Measurements from ENCODE around the gene OSTM1.
A peak's percentile ranks its signal among the peaks of the same experiment; 100 is the strongest.

Gene OSTM1, protein sequence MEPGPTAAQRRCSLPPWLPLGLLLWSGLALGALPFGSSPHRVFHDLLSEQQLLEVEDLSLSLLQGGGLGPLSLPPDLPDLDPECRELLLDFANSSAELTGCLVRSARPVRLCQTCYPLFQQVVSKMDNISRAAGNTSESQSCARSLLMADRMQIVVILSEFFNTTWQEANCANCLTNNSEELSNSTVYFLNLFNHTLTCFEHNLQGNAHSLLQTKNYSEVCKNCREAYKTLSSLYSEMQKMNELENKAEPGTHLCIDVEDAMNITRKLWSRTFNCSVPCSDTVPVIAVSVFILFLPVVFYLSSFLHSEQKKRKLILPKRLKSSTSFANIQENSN

DNA sequence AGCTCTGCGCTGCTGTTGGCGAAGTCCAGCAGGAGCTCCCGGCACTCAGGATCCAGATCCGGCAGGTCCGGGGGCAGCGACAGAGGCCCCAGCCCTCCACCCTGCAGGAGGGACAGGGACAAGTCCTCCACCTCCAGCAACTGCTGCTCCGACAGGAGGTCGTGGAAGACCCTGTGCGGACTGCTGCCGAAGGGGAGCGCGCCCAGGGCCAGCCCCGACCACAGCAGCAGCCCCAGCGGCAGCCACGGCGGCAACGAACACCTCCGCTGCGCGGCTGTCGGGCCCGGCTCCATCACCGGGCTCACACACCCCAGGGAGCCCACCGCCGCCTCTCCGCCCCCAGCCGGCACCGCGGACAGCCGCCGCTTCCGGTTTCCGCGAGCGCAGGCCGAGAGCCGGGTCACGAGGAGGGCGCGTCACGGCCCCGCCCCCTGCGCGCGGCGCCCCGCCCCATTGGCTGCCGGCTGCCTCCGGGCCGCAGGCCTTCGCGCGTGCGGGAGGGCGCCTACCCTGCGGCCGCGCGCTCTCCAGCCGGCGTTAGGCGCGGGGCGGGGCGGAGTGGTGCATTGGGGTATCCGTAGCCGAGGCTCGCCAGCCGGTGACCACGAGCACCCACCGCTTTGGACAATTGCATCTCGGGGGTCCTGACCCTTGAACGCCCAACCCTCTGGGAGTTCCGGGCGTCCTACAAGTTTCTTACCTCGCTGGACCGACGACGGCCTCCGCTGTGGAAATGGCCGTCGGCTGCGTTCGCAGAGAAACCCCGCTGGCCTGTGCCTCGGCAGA is at the start of gene OSTM1:
TSS of gene OSTM1 (minus strand) at position 383 of the 786 bp plus-strand sequence. CDS start at position 293, 90 bp downstream.
- peak; percentile 56 to 91 for DNase-seq

DNA sequence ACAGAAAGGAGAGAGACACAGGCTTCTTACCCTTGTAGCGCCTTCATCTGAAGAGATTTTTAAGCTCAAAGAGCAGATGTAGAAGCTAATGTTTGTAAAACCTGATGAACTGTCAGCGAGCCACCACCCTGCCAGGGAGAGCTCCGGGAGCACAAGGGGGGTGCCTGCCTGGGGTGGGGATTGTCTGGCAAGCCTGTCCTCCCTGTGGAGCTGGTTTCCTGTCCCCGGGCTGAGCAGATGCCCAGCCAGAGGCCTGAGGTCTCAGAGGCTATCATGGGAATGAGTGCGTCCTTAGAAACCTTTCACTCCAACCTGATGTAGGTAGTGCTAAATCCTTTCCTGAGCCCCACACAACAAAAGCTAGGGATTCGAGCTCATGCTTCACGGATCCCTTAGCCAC is 49.4 kb upstream of the OSTM1 start:
- no peak for DNase-seq

DNA sequence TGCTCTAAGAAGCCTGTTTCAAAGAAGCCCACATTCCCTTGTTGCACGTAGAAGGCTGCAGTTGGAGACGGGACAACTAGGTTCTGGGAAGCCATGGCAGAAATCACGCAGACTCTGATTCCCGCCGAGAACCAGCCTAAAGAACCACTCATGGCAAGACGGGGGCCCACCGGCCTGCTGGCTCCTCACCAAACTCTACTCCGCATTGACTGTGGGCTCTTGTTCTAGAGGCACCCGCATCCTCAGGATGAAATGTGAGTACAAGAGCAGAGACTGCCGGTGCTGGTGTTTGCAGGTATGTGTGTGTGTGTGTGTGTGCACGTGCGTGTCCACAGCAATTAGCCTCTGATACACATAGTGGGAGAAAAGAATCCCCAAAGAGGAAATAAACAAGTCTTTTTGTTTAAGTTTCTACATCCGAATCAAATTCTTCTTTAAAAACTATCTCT is 49.0 kb upstream of the OSTM1 start:
- DNase-seq = no peak

DNA sequence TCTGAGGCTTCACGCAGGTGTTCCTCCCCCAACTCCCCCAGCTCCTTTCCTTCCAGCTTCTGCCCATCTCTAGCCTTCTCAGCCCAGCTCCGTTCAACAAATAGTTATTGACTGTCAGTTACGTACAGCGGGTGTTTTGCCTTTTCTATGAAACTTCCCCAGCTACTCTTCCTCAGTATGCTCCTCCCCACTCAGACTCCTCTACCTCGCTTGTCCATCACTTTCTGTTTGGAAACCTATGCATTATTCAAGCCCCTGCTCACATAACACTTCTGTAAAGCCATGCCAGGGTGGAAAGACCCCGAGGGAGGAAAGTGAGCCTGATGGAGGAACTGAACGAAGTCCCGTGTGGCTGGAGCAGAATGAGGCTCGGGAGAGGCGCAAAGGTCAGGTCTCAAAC is 47.1 kb upstream of the OSTM1 start:
- DNase-seq = no peak

DNA sequence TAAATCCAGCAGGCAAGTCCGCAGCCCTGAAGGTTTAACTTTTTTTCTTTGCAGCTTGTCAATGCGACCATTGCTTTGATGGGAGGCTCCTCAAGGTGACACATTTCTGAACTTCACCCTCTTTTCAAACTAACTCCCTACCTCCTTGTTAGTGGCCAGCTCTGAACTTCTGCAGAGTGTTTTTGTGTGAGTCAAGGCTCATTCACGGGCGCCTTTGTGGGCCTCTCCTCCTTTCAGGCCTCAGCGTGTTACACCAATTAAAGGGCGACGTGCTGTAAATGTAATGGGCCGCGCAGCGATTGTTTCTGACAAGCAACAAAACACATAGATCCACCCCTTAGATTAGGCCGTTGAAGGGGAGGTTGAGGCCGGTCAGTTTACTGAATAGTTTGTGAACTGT is 45.8 kb upstream of the OSTM1 start:
- no peak for DNase-seq

DNA sequence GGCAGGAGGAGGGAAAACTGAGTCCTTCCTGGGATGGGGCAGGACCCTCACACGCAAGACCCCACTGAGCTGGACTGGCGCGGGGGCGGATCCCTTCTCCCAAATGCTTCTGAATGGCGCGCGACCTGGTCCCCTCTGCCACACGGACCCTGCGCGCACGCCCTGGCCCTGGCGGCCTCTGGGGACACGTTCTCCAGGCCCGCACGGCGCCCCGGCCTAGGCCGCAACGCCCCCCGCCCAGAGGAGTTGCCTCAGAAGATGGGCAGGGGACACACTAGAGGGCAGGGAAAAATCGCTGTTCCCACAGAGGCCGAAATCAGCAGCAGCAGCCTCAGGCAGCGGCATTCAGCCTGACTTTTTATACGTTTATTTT is 45.2 kb upstream of the OSTM1 start:
- DNase-seq = no peak

DNA sequence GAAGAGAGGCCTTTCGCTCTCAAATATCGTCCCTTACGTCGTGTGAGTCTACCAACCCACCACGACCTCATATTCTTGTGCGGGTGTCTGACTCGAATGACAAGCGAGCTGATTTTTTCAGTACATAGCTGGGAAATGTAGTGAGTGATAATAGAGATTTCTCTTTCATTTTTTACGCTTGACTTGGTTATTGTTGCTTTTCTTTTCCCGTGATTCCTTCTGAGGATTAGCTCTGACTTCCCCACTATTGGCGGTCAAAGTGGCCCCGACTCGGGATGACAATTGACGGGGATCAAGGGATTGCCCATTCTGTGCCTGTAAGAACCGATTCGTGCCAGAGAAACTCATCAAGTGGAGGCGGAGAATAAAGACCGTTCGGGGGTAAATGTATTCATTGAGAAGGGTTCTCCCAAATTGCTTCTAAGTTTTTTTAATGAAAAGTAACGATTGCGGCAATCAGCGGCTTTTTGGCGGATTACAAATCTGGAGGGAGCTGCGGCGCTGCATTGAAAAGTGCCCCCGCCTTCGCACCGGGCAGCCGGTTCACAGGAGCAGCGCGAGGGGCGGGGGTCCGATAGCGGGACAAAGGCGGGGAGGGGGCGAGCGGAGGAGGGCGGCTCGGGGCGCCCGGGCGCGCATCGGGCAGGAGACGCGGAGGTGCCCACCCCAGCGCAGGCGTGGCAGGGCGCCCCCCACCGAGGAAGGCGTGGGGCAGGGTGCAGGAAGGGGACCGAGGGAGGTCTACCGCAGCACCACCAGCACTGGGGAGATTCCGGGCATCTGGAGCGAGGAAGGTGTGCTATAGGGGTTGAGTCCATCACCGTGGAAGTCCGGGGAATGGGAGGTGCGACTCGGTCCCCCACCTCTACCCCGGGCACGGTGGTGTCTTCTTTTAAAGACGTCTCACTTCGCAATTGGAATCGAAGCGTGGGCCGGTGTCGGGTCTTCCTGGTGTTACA is 44.5 kb upstream of the OSTM1 start:
- no peak for DNase-seq

DNA sequence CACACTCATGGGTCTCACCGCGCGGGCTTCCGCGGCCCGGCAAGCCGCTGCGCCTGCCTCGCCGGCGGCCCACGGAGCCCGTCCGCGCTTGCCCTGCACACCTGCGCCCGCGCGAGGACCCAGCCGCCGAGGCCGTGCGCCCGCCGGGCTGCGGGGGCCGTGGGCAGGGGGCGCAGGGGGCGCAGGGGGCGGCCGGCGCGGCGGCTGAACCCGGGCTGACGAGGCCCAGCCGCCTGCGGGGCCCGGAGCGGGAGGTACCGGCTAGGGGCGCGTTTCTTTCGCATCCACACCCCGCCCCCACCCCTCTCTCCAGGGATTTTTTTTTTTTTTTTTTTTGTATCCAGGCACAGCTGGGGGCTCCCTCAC is 43.8 kb upstream of the OSTM1 start:
- DNase-seq = no peak

DNA sequence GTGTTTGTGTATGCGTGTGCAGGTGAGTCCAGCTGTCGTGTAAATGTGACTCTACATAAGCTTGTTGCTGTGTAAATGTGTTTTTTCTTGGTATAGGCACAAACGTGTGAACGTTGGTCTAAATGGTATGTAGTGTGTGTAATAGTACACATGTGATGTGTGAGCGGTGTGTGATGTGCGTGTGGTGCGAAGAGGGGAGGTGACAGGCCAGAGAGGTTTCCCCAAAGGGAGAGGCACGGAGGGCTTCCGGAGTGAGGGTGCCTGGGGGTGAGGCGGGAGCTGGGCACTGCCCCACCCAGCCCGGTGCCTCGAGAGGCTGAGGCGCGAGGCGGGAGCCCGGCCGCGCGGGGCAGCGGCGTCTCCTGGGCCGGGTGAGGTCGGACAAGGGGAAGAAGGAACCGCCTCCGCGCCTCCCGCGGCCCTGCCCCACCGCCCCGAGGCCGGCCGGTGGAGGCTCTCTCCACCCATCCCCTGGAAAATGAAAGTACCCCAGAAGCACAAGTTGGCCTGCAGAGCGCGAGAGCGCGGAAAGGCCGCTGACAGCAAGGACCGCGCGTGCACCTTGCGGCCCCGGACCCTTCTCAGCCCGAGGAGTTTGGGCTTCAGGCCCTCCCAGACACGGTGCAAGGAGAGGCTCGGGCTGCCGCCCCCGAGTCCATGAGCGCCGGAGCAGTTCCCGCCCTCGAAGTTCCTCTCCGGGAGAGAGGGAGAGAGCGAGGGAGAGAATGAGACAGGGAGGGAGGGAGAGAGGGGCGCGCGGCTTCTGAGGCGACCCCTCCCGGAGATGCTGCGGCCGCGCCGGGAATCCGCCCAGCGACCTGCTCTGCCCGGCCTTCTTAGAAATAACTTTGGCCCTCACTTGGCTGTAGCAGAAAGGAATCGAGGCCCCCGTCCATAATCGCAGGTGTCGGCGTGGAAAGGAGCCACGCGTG is 43.2 kb upstream of the OSTM1 start:
- DNase-seq = peak in 1 of 2 experiments; percentile 40

DNA sequence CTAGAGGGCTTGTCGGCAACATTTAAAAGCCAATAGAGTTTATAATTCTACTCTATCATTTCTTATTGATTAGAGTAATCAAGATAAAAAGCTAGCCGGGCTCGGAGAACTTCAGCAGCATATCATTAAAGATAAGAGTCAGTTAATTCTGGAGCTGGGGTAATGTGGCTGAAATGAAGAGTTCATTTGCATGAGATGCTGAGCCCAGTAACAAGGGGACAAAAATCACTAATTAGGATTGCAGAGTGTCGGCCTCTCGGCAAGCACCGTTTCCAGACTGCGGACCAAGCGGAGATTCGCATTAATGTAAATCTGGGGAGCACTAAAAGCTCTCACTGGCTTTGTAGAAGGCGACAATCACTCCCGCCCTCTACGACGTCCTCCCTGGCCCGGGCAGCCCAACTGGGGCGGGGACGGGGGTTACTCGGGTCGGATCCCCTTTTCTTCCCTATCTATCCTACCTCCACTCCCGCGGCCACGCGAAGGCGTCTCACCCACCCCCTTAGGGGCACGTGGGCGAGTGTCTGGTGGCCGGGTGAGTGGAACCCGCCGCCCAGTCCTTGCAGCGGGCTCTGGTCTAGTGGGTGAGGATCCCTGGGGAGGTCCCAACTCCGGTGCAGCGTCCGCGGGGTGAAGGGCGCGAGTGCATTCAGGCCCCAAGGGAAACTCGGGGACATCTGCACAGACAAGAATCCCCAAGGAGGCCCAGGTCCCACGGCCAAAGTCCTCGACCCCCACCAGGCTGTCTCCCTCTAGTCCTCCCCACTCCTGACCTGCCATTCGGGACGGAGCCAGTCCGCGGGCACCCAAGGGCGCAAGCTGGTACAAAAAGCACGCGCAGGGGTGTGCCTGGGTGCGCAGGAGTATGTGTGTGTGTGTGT is 42.2 kb upstream of the OSTM1 start:
- peak in 1 of 2 experiments; percentile 37 for DNase-seq

DNA sequence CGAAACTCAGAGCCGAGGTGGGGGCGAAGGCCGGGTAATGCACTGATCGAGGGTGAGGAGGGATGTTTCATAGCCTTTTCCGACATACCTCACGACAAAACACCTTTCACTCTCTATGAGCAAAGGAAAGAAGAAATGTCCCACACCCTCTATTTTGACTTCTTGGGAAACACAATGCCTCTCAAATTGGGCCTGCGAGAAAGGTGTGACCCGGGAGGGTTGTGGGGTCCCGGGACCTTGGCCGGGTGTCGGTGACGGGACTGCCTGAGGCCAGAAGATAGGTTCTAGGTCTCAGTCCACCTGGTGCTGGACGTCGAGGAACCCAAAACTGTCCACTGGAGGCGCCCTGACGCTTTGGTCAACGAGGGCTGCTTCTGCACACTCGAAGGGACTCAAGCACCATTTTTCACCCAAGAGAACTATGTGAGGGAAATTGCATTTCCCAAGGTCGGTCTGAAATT is 41.1 kb upstream of the OSTM1 start:
- DNase-seq = peak; percentile 39 to 74

DNA sequence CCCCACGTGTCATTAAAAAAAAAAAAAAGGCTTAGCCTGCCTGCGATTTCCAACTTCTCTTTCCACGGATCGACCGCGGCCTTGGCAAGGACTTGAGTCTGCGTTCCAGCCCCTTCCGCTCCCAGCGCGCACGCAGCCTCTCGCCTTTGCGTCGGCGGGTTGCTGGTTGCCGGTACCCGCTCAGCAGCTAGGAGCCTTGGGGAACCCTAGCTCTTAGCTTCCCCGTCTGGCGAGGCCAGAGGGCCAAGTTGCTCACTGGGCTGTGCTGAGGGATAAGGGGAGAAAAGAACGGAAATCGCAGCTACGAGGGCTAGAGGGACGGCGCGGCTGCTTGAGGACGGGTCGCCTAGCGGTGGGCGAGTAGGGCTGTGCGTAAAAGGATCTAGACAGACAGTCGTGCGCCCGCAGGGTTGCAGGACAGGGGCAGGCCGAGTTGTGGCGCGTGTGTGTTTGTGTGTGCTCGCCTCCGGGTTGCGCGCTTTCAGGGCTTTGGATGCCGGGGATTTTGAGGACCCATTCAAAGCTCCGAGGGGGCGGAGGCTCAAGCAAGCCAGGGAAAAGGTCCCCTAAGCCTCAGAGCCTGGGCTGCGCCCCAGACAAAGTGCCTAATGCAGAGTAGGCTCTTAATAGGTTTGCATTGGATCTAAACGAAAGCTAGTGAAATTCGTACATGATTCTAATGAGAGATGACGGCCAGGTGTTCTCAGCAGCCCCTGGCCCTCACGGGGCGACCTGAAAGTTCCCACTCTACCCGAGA is 40.5 kb upstream of the OSTM1 start:
- DNase-seq = peak in 1 of 2 experiments; percentile 80

DNA sequence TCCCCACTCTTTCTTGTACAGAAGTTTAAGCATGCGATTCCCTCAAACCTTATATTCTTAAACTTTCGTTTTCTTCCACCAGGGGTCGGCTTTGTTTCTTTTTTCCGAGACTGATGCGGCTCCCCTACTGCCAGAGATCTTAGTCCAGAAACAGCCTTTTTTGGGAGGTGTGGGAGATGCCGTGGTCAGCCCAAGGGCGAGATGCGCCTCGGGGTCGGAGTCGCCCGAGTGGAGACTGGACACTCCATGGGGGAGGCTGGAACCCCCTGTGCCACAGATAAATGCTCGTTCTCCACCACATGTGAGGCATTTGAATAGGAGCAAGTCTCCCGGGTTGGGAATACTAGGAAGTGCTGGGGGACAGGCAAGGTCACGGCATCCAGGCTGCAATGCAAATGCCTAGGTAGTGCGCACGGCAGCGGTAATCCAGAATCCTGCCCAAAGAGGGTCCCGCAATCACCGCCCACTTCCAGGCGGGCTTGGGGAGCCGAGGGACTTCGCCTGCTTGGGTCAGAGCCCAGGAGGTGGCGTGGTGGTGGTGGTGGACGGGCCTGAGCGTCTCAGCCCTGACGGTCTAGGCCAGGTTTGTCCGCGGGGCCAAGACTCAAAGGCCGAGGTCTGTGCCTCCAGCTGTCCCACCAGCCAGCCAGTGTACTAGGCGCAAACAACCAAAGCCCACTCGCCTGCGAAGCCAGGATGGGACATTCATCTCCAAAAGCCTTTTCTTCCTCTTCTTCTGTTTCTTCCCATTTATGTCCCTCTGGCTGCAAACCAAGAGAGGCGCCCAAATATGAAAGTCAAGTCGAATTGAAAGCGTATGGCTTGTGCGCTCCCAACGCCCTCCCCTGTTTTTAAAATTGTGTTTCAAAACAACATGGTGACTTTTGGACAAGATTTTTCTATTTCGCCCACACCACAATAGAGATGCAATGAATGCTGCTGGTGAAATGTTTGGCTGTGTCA is 39.3 kb upstream of the OSTM1 start:
- DNase-seq = peak; percentile 13 to 62

DNA sequence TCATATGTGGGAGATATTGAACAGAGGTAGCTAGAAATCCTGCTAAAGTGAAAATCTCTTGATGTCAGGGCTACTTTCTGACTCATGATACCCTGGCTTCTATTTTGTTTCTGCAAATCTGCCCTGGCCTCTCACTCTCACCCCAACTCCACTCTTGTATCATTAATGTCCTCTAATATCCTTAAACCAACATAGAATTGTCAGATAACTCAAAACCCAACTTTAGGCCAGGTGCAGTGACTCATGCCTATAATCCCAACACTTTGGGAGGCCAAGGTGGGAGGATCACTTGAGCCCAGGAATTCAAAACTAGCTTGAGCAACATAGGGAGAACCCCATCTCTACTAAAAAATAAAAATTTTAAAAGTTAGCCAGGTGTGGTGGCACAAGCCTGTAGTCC is 33.8 kb upstream of the OSTM1 start:
- no peak for DNase-seq

DNA sequence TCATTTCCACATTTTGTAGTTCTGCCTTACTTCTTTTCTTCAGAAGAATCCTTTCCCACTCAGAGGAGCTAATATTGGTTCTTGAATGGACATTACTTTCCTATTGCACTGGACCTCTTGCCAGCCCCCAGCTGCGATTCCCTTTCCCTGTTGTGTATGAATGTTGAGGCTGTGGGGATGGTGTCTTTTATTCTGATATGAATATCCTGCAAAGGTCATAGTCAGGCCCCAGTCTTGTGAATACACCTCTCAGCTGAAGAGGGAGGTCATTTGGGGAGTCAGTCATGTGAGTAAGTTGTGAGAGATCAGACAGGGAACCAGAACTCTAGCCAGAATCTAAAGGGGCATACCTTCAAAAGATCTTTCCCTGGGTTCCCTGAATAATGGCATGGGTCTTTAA is 32.6 kb upstream of the OSTM1 start:
- no peak for DNase-seq

DNA sequence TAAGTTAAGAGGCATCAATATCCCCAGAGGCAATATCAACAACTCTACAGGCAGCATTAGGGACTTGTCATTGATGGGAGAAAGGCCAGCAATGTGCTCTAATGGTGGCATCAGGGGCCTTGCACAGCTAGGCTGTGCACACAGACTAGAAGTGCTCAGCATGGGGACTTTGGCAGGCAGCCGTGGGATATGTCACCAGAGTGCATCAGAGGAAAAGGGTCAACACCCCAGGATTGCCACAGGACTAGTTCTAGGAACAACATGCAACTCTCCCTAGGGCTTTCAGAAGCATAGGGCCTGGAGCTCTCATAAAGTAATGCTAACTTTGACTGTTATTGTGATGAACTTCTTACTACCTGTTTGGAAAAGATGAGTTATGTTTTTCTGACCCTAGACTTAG is 32.2 kb upstream of the OSTM1 start:
- no peak for DNase-seq

DNA sequence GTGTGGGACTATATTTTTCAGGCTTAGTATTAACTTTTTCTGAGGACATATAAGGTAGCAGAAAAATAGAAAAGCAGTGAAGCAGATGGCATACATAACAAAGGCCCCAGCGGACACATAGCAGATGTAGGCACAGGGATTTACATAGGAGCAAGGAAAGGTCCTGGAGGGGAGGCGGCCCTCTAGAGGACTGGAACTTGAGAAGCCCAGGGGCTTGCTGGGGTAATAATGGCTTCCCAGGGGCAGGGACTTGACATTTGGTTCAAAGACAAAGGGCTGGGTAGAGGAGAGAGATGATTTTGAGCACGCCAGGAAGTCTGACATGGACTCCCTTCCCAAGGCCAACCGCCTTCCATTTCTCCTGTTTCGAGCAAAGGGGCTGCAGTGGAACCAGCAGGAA is 31.7 kb upstream of the OSTM1 start:
- no peak for DNase-seq

DNA sequence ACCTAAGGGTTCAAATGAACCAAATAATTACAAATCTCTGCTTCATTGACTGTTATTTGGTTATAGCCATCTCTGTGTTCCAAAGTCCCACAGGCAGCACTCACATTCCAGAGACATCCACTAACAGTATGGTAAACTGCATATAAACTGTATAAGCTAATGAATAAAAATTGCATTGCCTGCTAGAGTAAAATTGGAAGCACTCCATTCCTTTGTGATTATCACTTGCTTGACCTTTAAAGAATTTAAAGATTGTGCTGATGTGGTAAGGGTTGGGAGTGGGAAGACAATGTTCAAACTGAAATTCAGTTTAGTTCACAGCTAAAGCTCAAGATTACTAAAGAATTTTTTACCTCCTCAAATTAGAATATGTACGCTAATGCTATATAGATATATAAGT is 31.0 kb upstream of the OSTM1 start:
- DNase-seq = no peak

DNA sequence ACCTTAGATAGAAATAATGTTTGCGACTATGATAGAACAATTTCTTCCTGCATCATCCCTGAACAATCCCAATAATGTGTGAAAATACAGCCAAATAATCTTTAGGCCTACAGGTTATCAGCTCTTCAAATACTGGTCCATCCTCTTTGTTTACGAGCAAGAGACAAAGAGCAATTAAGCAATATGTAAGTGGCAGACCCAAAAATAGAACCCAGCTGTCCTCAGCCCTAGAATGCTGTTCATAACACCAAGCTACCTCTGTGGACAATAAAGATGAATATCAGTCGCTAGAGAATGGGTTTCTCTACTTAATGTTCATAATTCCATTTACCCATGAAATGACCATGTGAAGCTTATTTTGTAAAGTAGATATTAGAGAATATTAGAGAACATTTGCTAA is 28.4 kb upstream of the OSTM1 start:
- DNase-seq = no peak

Measured in NCI-H526 (cell line).